GM12892 (cell line): ENCODE data around the gene HERC5.

ENCODE experiments used
- POLR2A ChIP-seq: IDR thresholded peaks from 2 replicates; pipeline ENCODE4 v1.6.1; 2011; ENCODE audit warnings: low read depth, low read length, control low read depth
- POLR2AphosphoS5 ChIP-seq: IDR thresholded peaks from 2 replicates; pipeline ENCODE4 v1.6.1; 2011; ENCODE audit warnings: low read depth, low read length, control low read depth
- TAF1 ChIP-seq: IDR thresholded peaks from 2 replicates; pipeline ENCODE4 v1.6.1; 2011; ENCODE audit warnings: low read depth, mild to moderate bottlenecking, control low read depth, low read length, borderline replicate concordance

DNA sequence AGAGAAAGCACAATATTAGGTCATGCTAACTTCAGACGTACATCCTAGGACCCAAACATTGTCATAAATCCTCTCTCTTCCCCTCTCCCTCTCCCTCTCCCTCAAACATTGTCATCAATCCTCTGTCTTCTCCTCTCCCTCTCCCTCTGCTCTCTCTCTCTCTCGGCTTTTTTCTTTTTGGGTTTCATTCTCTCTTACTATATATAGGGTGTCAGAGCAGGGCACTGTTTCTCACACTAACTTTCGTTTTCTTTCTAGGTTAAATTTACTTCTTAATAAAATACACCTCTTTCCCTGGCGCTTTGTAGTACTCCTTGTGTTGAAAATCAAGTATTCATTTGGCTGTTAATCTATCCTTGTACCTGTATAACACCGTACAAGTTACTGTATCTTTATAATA lies 37.0 kb upstream of the HERC5 start:
- no peak for TF ChIP-seq TAF1
- no peak for TF ChIP-seq POLR2A
- no peak for TF ChIP-seq POLR2AphosphoS5
